Heart left ventricle (tissue), 13 donors: ENCODE results near the gene MAML3.

Experiments used
- POLR2A ChIP-seq, 2 donors: fragments of 450-650 bp; IDR thresholded peaks; one replicate each; pipeline ENCODE4 v1.6.1; 2017; ENCODE audit warnings: antibody characterized with exemption in 2 of 2, mild to moderate bottlenecking in 2 of 2, moderate library complexity in 2 of 2
- TF ChIP-seq, protein P1 (sequence below), 12 donors: fragments of 200-600 bp; sonication (generic) in 4 of 12; IDR thresholded peaks; one replicate each; pipeline versions ENCODE4 v1.5.0 to v1.8.0; 2018 to 2022; ENCODE audit warnings: antibody characterized with exemption in 12 of 12, mild to moderate bottlenecking in 5 of 12
- donor health status: ischemic (EF 13 %, LVEDD 7.1; RV severe dilation, severe dysfunction).
- donor health status: DM: no; HTN: yes; CAD: no.
- donor health status: DM: no; HTN: no; CAD: no.
- donor health status: ischemic (EF 25% LVEDD 6.9; RV normal size, moderate dysfunction).
- donor health status: ischemic (EF 25% LVEDD 5.7; RV mildly dilated, moderate dysfunction).
- donor health status: ischemic (EF 35%, LVEDD 5.7; RV mildly dilated, moderate dysfunction).
- donor health status: nonischemic (EF 11% LVEDD 7.7; RV severe dilation, severe dysfunction).
- donor health status: DM: yes; HTN: yes; CAD: no.
- donor health status: PGD.
- donor health status: ischemic (EF 29% LVEDD 5.4; RV normal size, mild dysfunction).
- donor health status: nonischemic (EF 23%, LVEDD 6.1; RV moderate dilation, normal function).

DNA sequence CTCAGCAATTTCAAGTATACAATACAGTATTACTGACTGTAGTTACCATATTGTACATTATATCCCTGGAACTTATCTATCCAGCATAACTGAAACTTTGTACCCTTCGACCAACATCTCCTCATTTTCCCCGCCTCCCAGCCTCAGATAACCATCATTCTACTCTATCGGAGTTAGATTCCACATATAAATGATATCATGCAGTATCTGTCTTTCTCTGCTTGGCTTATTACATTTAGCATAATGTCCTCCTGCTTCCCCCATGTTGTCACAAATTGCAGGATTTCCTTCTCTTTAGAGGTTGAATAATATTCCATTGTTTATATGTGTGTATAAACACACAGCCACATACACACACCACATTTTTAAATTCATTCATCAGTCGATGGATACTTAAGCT, 218.1 kb downstream of the MAML3 start:
- TF ChIP-seq, protein P1, sequence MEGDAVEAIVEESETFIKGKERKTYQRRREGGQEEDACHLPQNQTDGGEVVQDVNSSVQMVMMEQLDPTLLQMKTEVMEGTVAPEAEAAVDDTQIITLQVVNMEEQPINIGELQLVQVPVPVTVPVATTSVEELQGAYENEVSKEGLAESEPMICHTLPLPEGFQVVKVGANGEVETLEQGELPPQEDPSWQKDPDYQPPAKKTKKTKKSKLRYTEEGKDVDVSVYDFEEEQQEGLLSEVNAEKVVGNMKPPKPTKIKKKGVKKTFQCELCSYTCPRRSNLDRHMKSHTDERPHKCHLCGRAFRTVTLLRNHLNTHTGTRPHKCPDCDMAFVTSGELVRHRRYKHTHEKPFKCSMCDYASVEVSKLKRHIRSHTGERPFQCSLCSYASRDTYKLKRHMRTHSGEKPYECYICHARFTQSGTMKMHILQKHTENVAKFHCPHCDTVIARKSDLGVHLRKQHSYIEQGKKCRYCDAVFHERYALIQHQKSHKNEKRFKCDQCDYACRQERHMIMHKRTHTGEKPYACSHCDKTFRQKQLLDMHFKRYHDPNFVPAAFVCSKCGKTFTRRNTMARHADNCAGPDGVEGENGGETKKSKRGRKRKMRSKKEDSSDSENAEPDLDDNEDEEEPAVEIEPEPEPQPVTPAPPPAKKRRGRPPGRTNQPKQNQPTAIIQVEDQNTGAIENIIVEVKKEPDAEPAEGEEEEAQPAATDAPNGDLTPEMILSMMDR (IDR thresholded peaks at IDR 0.05), result no peak
- TF ChIP-seq POLR2A (IDR thresholded peaks at IDR 0.05), result no peak
